Measurements from ENCODE around the gene MTIF2. TPM values are rescaled to one million over a fixed set of nuclear protein-coding genes. Genes with fewer than 3 reads are reported as not detected.

Gene MTIF2
- total RNA-seq, 1 experiment from 2014 or later = 34.3 TPM

DNA sequence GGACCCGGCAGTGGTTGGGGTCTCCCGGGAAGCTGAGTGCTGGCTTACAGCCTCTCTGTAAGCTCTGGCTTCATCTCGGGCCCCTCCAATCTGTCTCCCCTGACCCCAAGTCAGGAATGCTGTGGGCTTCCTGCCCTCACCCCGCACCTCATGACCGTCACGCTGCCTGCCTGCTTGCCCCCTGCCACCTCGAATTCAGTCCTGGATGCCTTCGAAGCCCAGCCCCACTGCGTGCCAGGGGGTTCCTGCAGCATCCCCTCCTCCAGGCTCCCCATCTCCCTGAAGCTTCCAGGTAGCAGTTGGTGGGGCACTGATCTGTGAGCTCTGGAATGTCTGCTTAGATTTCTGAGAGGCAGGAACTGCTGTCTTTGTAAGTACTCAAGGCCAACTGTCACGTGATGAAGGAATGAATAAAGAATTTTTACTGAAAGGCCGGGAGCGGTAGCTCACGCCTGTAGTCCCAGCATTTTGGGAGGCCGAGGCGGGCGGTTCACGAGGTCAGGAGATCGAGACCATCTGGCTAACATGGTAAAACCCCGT lies 43.5 kb downstream of the MTIF2 start:
- no TSS peak for BruUV-seq (replicated peaks)
- H3K27ac Mint-ChIP-seq (ENCODE audit: unreplicated experiment) = no peak overlapping the region

DNA sequence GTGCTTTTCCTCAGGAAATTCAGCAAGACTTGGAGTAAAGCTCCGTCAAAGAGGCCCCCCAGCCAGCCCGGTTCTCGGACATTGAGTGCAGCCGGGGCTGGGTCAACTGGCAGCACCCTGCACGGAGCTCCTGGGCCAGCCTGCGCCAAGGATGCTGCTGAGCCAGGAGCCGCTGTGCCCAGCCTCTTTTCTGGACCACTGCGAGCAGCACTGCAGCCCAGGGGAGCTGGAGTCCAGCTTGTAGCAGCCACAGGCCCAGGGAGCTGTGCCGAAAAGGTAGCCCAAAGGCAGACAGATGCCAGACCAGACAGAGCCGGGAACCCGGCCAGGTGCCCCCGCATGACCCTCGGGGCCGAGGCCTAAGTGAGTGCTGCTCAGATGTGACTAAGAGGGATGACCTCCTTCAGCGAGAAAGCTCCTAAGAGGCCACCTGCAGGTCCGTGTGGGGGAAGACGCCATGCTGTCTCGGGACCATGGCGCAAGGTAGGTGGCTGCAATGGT lies 44.2 kb downstream of the MTIF2 start:
- no peaks in the 10 kb centered on the region for H3K9me3 Mint-ChIP-seq (ENCODE audit: low read depth, unreplicated experiment)
- intact Hi-C loops (cut with micrococcal nuclease; ENCODE audit: unreplicated experiment) = no loop called here
- peaks cover 10% of the 10 kb centered on the region for H3K4me1 Mint-ChIP-seq (ENCODE audit: low read depth, unreplicated experiment)
- BruUV-seq (replicated peaks) = no TSS peak
- no peak overlapping the region for H3K4me3 Mint-ChIP-seq (ENCODE audit: low read depth, unreplicated experiment)
- no peak overlapping the region for H3K27ac Mint-ChIP-seq (ENCODE audit: unreplicated experiment)
- CTCF ChIA-PET = no interaction called here
- H3K36me3 Mint-ChIP-seq (ENCODE audit: insufficient read depth, unreplicated experiment) = peaks cover 13% of the 10 kb centered on the region
- TF ChIP-seq, protein P1, sequence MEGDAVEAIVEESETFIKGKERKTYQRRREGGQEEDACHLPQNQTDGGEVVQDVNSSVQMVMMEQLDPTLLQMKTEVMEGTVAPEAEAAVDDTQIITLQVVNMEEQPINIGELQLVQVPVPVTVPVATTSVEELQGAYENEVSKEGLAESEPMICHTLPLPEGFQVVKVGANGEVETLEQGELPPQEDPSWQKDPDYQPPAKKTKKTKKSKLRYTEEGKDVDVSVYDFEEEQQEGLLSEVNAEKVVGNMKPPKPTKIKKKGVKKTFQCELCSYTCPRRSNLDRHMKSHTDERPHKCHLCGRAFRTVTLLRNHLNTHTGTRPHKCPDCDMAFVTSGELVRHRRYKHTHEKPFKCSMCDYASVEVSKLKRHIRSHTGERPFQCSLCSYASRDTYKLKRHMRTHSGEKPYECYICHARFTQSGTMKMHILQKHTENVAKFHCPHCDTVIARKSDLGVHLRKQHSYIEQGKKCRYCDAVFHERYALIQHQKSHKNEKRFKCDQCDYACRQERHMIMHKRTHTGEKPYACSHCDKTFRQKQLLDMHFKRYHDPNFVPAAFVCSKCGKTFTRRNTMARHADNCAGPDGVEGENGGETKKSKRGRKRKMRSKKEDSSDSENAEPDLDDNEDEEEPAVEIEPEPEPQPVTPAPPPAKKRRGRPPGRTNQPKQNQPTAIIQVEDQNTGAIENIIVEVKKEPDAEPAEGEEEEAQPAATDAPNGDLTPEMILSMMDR (IDR thresholded peaks at IDR 0.05; ENCODE audit: unreplicated experiment) = no peak
- DNase-seq = no peak
- no peaks in the 10 kb centered on the region for H3K27me3 Mint-ChIP-seq (ENCODE audit: unreplicated experiment)

More for the DNA sequence above, 43.5 kb downstream of the MTIF2 start:
- Mint-ChIP-seq H3K36me3 (ENCODE audit: insufficient read depth, unreplicated experiment) (peaks cover 18% of the 10 kb centered on the region), H3K4me1 (ENCODE audit: low read depth, unreplicated experiment) (peaks cover 17% of the 10 kb centered on the region), H3K4me3 (ENCODE audit: low read depth, unreplicated experiment) (no peak overlapping the region), H3K27me3 (ENCODE audit: unreplicated experiment) (no peaks in the 10 kb centered on the region), H3K9me3 (ENCODE audit: low read depth, unreplicated experiment) (no peaks in the 10 kb centered on the region)
- CTCF ChIA-PET = no interaction called here
- DNase-seq = no peak
- TF ChIP-seq, protein P1 (IDR thresholded peaks at IDR 0.05; ENCODE audit: unreplicated experiment) = no peak
- intact Hi-C loops (cut with micrococcal nuclease; ENCODE audit: unreplicated experiment) = no loop called here

DNA sequence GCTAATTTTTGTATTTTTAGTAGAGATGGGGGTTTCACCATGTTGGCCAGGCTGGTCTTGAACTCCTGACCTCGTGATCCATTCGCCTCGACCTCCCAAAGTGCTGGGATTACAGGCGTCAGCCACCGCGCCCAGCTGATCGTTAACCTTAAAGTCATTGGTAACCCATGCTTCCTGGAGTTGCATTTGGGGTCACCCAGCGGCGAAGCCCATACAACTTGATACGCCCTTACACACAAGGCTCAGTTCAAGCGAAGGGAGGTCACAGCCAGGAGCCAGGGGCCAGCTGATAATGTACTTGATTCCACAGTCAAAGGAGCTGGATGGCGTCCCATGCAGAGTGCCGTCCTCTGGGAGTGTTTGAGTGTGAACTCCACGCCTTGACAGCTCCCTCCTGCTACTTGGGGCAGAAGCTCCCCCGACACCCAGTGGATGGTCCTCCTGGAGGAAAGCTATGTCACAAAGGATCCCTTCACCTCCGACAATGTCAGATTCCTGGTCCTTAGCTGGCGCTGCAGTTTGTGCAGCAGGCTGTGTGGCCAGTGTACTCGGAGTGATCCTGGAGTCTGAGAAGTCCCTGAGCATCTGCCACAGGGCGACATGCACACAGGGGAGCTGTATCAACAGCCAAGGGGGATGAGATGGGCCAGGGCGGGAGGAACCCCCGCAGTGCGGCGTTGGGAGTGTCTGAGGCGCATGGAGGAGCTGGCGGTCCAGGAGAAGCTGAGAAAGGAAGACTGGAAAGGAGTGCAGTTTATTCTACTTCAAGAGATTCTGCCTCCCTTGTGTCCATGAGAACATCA lies 44.9 kb downstream of the MTIF2 start:
- CTCF ChIA-PET = no interaction called here
- no peaks in the 10 kb centered on the region for H3K27me3 Mint-ChIP-seq (ENCODE audit: unreplicated experiment)
- no peak overlapping the region for H3K27ac Mint-ChIP-seq (ENCODE audit: unreplicated experiment)
- peak overlapping the region; percentile 68 for H3K4me3 Mint-ChIP-seq (ENCODE audit: low read depth, unreplicated experiment)
- DNase-seq = no peak
- H3K36me3 Mint-ChIP-seq (ENCODE audit: insufficient read depth, unreplicated experiment) = peaks cover 13% of the 10 kb centered on the region
- BruUV-seq (replicated peaks) = no TSS peak
- intact Hi-C loops (cut with micrococcal nuclease; ENCODE audit: unreplicated experiment) = no loop called here
- TF ChIP-seq, protein P1 (IDR thresholded peaks at IDR 0.05; ENCODE audit: unreplicated experiment) = no peak
- H3K4me1 Mint-ChIP-seq (ENCODE audit: low read depth, unreplicated experiment) = peaks cover 4% of the 10 kb centered on the region
- no peaks in the 10 kb centered on the region for H3K9me3 Mint-ChIP-seq (ENCODE audit: low read depth, unreplicated experiment)

DNA sequence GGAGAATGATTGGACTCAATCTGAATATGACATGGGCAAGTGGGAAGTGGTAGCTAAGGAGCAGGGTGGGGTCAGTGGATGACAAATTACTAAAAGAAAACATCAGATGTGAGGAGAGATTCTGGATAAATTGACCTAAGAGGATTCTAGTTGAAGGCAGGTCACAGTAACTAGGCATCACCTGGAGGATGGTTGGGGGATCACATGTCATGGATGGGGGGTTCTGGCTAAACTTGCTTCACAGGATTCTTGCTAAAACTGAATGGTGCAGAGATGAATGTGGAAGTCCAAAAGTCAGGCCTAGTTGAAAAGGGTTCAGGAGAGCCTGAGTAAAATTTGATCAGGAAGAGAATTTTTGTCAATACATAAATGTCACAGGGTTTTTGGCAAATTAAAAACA lies 55.2 kb downstream of the MTIF2 start:
- CTCF ChIA-PET = interaction anchor here (0.6 kb wide), 1 partner anchor 79 kb away, joined by 3 read pairs; no protein-coding TSS in a partner anchor
- TF ChIP-seq, protein P1 (IDR thresholded peaks at IDR 0.05; ENCODE audit: unreplicated experiment) = no peak
- no peak overlapping the region for H3K4me3 Mint-ChIP-seq (ENCODE audit: low read depth, unreplicated experiment)
- no peaks in the 10 kb centered on the region for H3K9me3 Mint-ChIP-seq (ENCODE audit: low read depth, unreplicated experiment)
- no peak overlapping the region for H3K27ac Mint-ChIP-seq (ENCODE audit: unreplicated experiment)
- H3K4me1 Mint-ChIP-seq (ENCODE audit: low read depth, unreplicated experiment) = no peaks in the 10 kb centered on the region
- BruUV-seq (replicated peaks) = no TSS peak
- H3K36me3 Mint-ChIP-seq (ENCODE audit: insufficient read depth, unreplicated experiment) = no peaks in the 10 kb centered on the region
- H3K27me3 Mint-ChIP-seq (ENCODE audit: unreplicated experiment) = no peaks in the 10 kb centered on the region
- no peak for DNase-seq
- intact Hi-C loops (cut with micrococcal nuclease; ENCODE audit: unreplicated experiment) = no loop called here

Data from Calu3 (cell line).